SU-DHL-6 (cell line): ENCODE measurements around the gene C6orf15.

Source experiments
- H2AFZ ChIP-seq: fragments of 200-600 bp; sonication (generic); 2 replicates; pipeline ENCODE4 v1.6.1; 2014; ENCODE audit warnings: low read depth, mild to moderate bottlenecking, moderate library complexity, mixed read lengths, antibody characterized with exemption, low read length; ENCODE audit not compliant: severe bottlenecking
- H3F3A ChIP-seq: fragments of 200-600 bp; shearing (Covaris generic); 2 replicates; pipeline ENCODE4 v1.6.0; 2016; ENCODE audit warnings: antibody characterized with exemption, mild to moderate bottlenecking; ENCODE audit not compliant: insufficient read depth
- H3K27ac ChIP-seq: fragments of 200-600 bp; sonication (generic); 2 replicates; pipeline ENCODE4 v1.5.1; 2016; ENCODE audit warnings: low read depth, mild to moderate bottlenecking, low read length, moderate library complexity, mixed read lengths
- H3K27me3 ChIP-seq: fragments of 200-600 bp; sonication (generic), shearing (Covaris generic); 2 replicates; pipeline ENCODE4 v1.6.0; 2014; ENCODE audit warnings: mild to moderate bottlenecking, low read length
- H3K36me3 ChIP-seq: fragments of 200-600 bp; sonication (generic); 2 replicates; pipeline ENCODE4 v1.6.1; 2014; ENCODE audit warnings: mild to moderate bottlenecking, low read length, mixed read lengths
- H3K4me2 ChIP-seq: fragments of 300-600, 200-600 bp; shearing (Covaris generic), sonication (generic); 2 replicates; pipeline ENCODE4 v1.6.0; 2014; ENCODE audit warnings: low read length, low read depth, mild to moderate bottlenecking; ENCODE audit not compliant: poor library complexity, severe bottlenecking
- H3K4me3 ChIP-seq: fragments of 200-600 bp; sonication (generic); 2 replicates; pipeline ENCODE4 v1.5.1; 2014; ENCODE audit warnings: antibody characterized with exemption, low read length, mild to moderate bottlenecking, mixed read lengths; ENCODE audit not compliant: insufficient read depth, poor library complexity, severe bottlenecking
- H3K79me2 ChIP-seq: fragments of 200-600 bp; sonication (generic); 2 replicates; pipeline ENCODE4 v1.6.1; 2014; ENCODE audit warnings: mild to moderate bottlenecking, low read length, moderate library complexity; ENCODE audit not compliant: insufficient read depth
- H3K9ac ChIP-seq: fragments of 200-600 bp; sonication (generic); 2 replicates; pipeline ENCODE4 v1.7.0; 2014; ENCODE audit warnings: mild to moderate bottlenecking, low read length
- H3K9me2 ChIP-seq: fragments of 200-600 bp; sonication (generic); replicated peaks from 2 replicates; pipeline ENCODE4 v1.6.1; 2014; ENCODE audit warnings: low read length; ENCODE audit not compliant: insufficient read depth
- H3K9me3 ChIP-seq: fragments of 200-600 bp; sonication (generic); 2 replicates; pipeline ENCODE4 v1.6.1; 2014; ENCODE audit warnings: low read length, mixed read lengths; ENCODE audit not compliant: insufficient read depth
- H4K20me1 ChIP-seq: fragments of 200-600 bp; sonication (generic); 2 replicates; pipeline ENCODE4 v1.6.1; 2014; ENCODE audit warnings: low read depth, mild to moderate bottlenecking, antibody characterized with exemption, low read length, moderate library complexity, mixed read lengths
- CTCF ChIP-seq: fragments of 200-600 bp; sonication (generic); IDR thresholded peaks from one replicate; pipeline ENCODE4 v1.5.1; 2017; ENCODE audit warnings: antibody characterized with exemption, mild to moderate bottlenecking, low read length, moderate library complexity; ENCODE audit not compliant: insufficient read depth, poor library complexity, severe bottlenecking
- EZH2phosphoT487 ChIP-seq: fragments of 200-600 bp; sonication (generic), shearing (Covaris generic); conservative IDR thresholded peaks from 2 replicates; pipeline ENCODE4 v1.6.1; 2018; ENCODE audit warnings: mild to moderate bottlenecking, antibody characterized with exemption, low read length, moderate library complexity, mixed read lengths

C6orf15 gene

GRCh38 chr6:31158140-31158862, 45.9 kb upstream of the C6orf15 start, which contains the start of gene TCF19:
TSS of gene TCF19 (plus strand) at chr6:31158589. CDS start at chr6:31159470, 881 bp downstream.
- peaks cover 3% of the 10 kb centered on the region; the same call in 1 of the 2 replicates for H4K20me1 ChIP-seq
- peak within 1 kb of the TSS; percentile 89 for H3K4me3 ChIP-seq
- peak within 1 kb of the TSS; percentile 80 for H3K4me2 ChIP-seq
- peaks cover 15% of the 10 kb centered on the region; the same call in 1 of the 2 replicates for H3K36me3 ChIP-seq
- peak within 1 kb of the TSS; percentile 79 for H2AFZ ChIP-seq
- TF ChIP-seq EZH2phosphoT487 (no peak), CTCF (no peak)
- peak within 1 kb of the TSS; percentile 76 for H3K9ac ChIP-seq
- peak within 1 kb of the TSS; percentile 60 for H3K27ac ChIP-seq
- H3K27me3 ChIP-seq, result no peaks in the 10 kb centered on the region
- H3K9me2 ChIP-seq, result no peaks in the 10 kb centered on the region
- H3K9me3 ChIP-seq, result no peaks in the 10 kb centered on the region
- H3F3A ChIP-seq, result no peaks in the 10 kb centered on the region
- H3K79me2 ChIP-seq, result peaks cover 26% of the 10 kb centered on the region

GRCh38 chr6:31157513-31158139, 45.3 kb upstream of the C6orf15 start, which contains the start of gene CCHCR1:
TSS of gene CCHCR1 (minus strand) at chr6:31157802. CDS start at chr6:31157600, 202 bp downstream.
- Histone ChIP-seq H3K27me3 (no peaks in the 10 kb centered on the region), H3K9me3 (no peaks in the 10 kb centered on the region), H3K9me2 (no peaks in the 10 kb centered on the region), H3K27ac (peak within 1 kb of the TSS; percentile 60), H3F3A (no peaks in the 10 kb centered on the region), H3K9ac (peak within 1 kb of the TSS; percentile 76), H4K20me1 (peaks cover 3% of the 10 kb centered on the region; the same call in 1 of the 2 replicates), H3K4me3 (peak within 1 kb of the TSS; percentile 89), H3K79me2 (peaks cover 26% of the 10 kb centered on the region), H3K36me3 (peaks cover 15% of the 10 kb centered on the region; the same call in 1 of the 2 replicates), H2AFZ (peak within 1 kb of the TSS; percentile 79), H3K4me2 (peak within 1 kb of the TSS; percentile 80)
- TF ChIP-seq CTCF, result no peak
- TF ChIP-seq EZH2phosphoT487, result no peak

- H3K4me2 ChIP-seq, result peak overlapping the region; percentile 80
- no peaks in the 10 kb centered on the region for H3K27me3 ChIP-seq
- no peaks in the 10 kb centered on the region for H3K9me2 ChIP-seq
- H4K20me1 ChIP-seq, result peaks cover 3% of the 10 kb centered on the region; the same call in 1 of the 2 replicates
- H2AFZ ChIP-seq, result no peak overlapping the region
- peak overlapping the region; percentile 76 for H3K9ac ChIP-seq
- TF ChIP-seq EZH2phosphoT487 (no peak), CTCF (no peak)
- no peaks in the 10 kb centered on the region for H3K9me3 ChIP-seq
- H3K79me2 ChIP-seq, result peaks cover 26% of the 10 kb centered on the region
- H3K36me3 ChIP-seq, result peaks cover 9% of the 10 kb centered on the region; the same call in 1 of the 2 replicates
- H3K27ac ChIP-seq, result no peak overlapping the region
- no peaks in the 10 kb centered on the region for H3F3A ChIP-seq
- peak overlapping the region; percentile 89 for H3K4me3 ChIP-seq
These were observed 44.3 kb upstream of the C6orf15 start for GRCh38 chr6:31156641-31157040.
